ENCODE data around the gene MEIS1.
A peak's percentile ranks its signal among the peaks of the same experiment; 100 is the strongest.

Gene MEIS1

DNA sequence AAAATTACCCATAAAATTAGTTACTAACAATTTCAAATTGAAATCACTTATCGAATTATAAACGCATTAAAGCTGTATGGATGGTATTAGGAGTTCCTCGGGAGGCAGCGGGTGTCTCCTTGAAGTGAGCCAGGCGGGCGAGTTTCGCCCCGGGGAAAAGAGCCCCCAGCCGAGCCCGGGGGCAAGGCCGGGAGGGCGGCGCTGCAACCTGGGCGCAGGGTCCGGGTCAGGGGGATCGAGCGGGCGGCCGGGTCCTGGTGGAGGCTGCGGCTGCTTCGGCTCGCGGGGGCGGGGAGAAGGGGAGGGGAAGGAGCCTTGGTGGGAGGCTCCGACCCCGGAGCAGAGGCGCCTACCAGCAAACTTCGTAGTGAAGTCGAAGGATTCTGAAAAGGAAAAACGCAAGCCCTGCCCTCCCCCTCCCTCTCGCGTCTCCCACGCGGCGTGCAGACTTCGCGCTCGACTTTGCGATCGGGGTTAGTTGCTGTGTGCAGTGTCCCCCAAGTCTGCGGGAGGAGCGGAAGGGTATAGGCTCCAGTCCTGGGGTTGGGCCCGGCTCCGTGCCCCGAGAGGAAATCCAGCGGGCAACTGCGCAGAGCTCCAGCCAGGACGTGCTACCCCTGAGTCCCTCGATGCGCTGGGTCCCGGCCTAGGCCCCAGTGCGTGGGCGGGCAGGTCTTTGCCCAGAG, 140.8 kb downstream of the MEIS1 start:
- Histone ChIP-seq H3K4me2 (peak overlapping the region in 5 of 11 experiments; percentile 4 to 63 (median 33); a peak in 9 of 22 replicates), H3K4me3 (peak overlapping the region in 3 of 10 experiments; percentile 8 to 33 (median 16); a peak in 3 of 20 replicates), H3K4me1 (no peaks in the 10 kb centered on the region; a peak in 1 of 20 replicates), H3K9me3 (replicated peaks in 1 of 11) (peaks cover 16 to 30% (median 22%) of the 10 kb centered on the region in 11 experiments), H3K9ac (no peak overlapping the region), H4K20me1 (peaks cover 0 to 50% (median 24%) of the 10 kb centered on the region in 11 experiments; a peak in 15 of 22 replicates), H3K36me3 (no peaks in the 10 kb centered on the region), H3K27me3 (peaks cover 75 to 97% (median 91%) of the 10 kb centered on the region in 11 experiments), H3K27ac (no peak overlapping the region)
- no peak for TF ChIP-seq Cebpa-rat (IDR thresholded peaks at IDR 0.05)

DNA sequence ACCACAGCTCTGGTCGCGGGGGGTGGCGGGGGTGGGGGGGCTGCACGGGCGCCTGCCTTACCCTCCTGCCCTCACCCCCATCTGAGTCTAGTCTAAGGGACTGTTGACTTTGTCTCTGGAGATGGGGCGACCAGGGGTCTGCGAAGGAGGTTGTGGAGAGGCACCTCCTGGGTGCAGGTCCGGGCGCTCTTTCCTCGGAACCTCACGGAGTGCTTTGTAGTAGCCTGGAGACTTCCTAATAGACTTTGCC, 141.3 kb downstream of the MEIS1 start:
- Histone ChIP-seq H3K27me3 (peaks cover 80 to 100% (median 95%) of the 10 kb centered on the region in 11 experiments), H3K27ac (no peak overlapping the region), H4K20me1 (peaks cover 0 to 50% (median 24%) of the 10 kb centered on the region in 11 experiments; a peak in 15 of 22 replicates), H3K4me2 (no peak overlapping the region), H3K9me3 (replicated peaks in 1 of 11) (peaks cover 21 to 34% (median 26%) of the 10 kb centered on the region in 11 experiments), H3K4me3 (no peak overlapping the region), H3K36me3 (no peaks in the 10 kb centered on the region), H3K9ac (no peak overlapping the region), H3K4me1 (no peaks in the 10 kb centered on the region; a peak in 1 of 20 replicates)
- TF ChIP-seq Cebpa-rat (IDR thresholded peaks at IDR 0.05): no peak

DNA sequence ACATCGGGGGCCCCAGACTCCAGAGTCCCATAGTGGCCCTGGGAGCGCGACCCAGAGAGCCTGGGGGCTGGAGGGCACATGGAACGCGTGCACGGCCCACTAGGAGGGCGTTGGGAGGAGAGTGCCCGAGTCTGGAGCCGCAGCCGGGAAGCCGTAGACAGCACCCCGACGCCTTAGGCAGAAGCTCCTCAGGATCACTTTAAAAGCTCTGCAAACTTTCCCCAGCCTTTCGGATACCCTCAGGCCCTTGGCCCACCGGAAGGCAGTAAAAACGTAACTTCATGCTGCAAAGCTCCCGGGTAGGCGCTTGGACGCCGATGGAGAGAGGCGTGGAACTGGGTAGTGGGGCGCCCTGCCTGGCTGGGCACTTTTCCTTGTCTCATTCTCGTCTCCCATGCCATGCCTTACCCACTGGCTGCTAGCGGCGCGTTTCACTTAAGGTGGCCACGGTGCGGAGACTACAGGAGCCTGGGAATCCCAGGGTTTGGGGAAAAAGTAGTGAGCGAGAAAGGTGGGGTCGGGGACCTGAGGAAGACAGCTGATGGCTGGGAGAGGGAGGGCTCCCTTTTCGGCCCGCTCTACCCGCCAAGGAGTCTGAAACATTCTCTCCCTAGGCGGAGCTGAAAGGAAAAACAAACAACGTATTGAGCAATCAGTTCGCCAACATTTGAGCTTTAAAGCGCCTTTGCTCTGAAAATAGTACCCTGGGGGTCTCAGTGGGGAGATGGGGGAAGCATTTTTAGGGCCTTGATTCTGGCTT, 141.8 kb downstream of the MEIS1 start:
- TF ChIP-seq Cebpa-rat (IDR thresholded peaks at IDR 0.05): peak in 3 of 11 experiments; percentile 23 to 58 (median 44); a peak in 1 of 22 replicates
- Histone ChIP-seq H3K27me3 (peaks cover 85 to 100% (median 98%) of the 10 kb centered on the region in 11 experiments), H3K4me2 (no peak overlapping the region), H3K4me1 (no peaks in the 10 kb centered on the region; a peak in 1 of 20 replicates), H3K9ac (no peak overlapping the region), H3K27ac (no peak overlapping the region), H3K4me3 (0 out of 20 replicates have a peak overlapping the region, but pooled peaks of 1 of the 10 experiments have one; percentile 1), H4K20me1 (peaks cover 0 to 50% (median 24%) of the 10 kb centered on the region in 11 experiments; a peak in 15 of 22 replicates), H3K36me3 (no peaks in the 10 kb centered on the region), H3K9me3 (replicated peaks in 1 of 11) (peaks cover 26 to 39% (median 31%) of the 10 kb centered on the region in 11 experiments)

DNA sequence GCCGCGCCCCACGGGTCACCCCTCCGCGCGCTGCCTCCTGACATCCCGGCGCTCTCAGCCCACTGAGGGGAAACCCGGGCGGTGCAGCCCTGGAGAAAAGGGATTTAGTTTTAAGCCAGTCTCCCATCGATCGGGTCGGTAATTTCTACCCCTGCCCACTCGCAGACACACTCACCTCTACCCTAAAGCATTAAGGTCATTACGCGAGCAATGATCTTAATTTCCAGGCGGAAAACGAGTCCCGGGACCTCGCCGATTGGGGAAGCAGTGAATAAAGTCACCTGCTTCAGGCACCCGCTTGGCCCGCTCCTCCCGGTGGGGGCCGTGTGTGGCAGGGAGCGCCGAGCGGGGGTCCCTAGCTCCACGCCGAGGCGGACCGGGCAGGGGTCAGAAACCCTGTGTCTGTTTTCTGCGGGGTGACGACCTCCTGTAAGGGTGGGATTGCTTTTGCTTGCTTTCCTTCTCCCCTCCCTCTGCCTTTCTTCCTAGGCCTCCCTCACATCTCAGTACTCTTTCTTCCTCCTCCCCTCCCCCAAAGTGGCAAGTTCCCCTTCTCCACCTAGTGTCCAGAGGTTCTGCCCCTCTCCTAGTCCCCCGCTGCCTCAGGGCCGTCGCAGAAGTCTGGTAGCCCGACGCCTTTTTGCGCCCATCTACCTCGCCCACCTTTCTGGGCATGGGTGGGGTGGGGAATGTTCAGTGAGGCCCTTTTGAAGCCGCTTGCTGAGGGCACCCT, 142.6 kb downstream of the MEIS1 start:
- TF ChIP-seq Cebpa-rat (IDR thresholded peaks at IDR 0.05): no peak
- no peak overlapping the region for H3K9ac ChIP-seq
- H3K27ac ChIP-seq: no peak overlapping the region
- 0 out of 20 replicates have a peak overlapping the region, but pooled peaks of 1 of the 10 experiments have one; percentile 1 for H3K4me3 ChIP-seq
- no peaks in the 10 kb centered on the region for H3K36me3 ChIP-seq
- H3K4me2 ChIP-seq: no peak overlapping the region
- H4K20me1 ChIP-seq: peaks cover 0 to 50% (median 24%) of the 10 kb centered on the region in 11 experiments; a peak in 15 of 22 replicates
- H3K4me1 ChIP-seq: no peaks in the 10 kb centered on the region; a peak in 1 of 20 replicates
- peaks cover 34 to 47% (median 39%) of the 10 kb centered on the region in 11 experiments for H3K9me3 ChIP-seq (replicated peaks in 1 of 11)
- H3K27me3 ChIP-seq: peaks cover 93 to 100% (median 99%) of the 10 kb centered on the region in 11 experiments

DNA sequence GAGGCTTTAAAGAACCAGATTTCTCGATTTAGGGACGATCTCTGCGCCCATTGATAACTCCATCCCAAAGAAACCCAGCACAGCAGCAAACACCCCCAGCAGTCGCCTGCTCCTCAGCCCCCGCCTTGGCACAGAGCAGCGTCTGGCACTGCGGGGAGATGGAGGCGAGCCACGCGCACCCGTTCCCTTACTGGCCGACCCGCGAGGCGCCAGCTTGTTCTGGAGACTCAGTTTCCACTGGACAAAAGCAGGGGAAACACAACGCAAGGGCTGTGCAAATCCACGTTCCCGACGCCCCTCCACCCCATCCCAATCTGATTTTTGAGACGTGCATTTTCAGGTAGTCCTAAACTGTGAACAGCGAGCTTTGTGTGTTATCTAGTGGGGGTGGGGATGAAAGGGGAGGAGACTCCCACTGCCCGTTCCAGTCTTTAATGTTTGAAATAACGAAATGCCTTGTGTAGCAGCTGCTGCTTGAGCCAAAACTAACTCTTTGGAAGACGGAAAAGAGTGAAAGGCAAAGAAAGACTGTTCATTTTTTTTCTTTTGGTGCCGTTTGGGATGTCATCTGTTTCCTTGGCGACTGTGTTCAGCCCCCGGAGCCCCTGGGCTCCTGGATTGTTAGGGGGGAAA, 143.2 kb downstream of the MEIS1 start:
- Histone ChIP-seq H3K36me3 (no peaks in the 10 kb centered on the region), H3K4me3 (no peak overlapping the region), H3K9ac (no peak overlapping the region), H4K20me1 (peaks cover 0 to 51% (median 25%) of the 10 kb centered on the region in 11 experiments; a peak in 15 of 22 replicates), H3K9me3 (replicated peaks in 1 of 11) (peaks cover 37 to 54% (median 44%) of the 10 kb centered on the region in 11 experiments), H3K4me1 (no peaks in the 10 kb centered on the region; a peak in 1 of 20 replicates), H3K27ac (no peak overlapping the region), H3K4me2 (no peak overlapping the region), H3K27me3 (peaks cover 99 to 100% (median 99%) of the 10 kb centered on the region in 11 experiments)
- TF ChIP-seq Cebpa-rat (IDR thresholded peaks at IDR 0.05): no peak

DNA sequence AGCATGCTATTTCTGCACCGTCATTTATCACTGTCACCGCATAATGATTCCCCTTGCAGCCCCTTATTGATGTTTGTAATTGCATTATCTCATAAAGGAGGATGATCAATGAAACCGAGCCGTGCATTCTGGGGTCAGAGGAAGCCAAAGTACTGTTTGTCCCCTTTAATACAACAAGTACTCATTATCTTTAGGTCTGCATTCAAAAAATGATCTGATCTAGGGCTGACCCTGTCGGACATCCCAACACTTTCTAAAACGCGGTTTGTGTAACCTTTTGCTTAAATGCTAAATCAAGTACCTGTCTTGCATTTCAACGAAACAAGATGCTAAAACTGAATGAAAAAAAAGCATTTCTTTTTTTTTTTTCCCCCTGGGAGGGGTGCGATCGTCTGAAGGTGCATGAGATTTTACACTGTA, 143.8 kb downstream of the MEIS1 start:
- Histone ChIP-seq H3K9ac (no peak overlapping the region), H3K36me3 (no peaks in the 10 kb centered on the region), H3K27ac (no peak overlapping the region), H3K4me2 (no peak overlapping the region), H3K27me3 (peaks cover 99 to 100% (median 99%) of the 10 kb centered on the region in 11 experiments), H4K20me1 (peaks cover 0 to 56% (median 25%) of the 10 kb centered on the region in 11 experiments; a peak in 15 of 22 replicates), H3K9me3 (replicated peaks in 1 of 11) (peaks cover 37 to 56% (median 44%) of the 10 kb centered on the region in 11 experiments), H3K4me1 (no peaks in the 10 kb centered on the region; a peak in 1 of 20 replicates), H3K4me3 (no peak overlapping the region)
- TF ChIP-seq Cebpa-rat (IDR thresholded peaks at IDR 0.05): no peak

DNA sequence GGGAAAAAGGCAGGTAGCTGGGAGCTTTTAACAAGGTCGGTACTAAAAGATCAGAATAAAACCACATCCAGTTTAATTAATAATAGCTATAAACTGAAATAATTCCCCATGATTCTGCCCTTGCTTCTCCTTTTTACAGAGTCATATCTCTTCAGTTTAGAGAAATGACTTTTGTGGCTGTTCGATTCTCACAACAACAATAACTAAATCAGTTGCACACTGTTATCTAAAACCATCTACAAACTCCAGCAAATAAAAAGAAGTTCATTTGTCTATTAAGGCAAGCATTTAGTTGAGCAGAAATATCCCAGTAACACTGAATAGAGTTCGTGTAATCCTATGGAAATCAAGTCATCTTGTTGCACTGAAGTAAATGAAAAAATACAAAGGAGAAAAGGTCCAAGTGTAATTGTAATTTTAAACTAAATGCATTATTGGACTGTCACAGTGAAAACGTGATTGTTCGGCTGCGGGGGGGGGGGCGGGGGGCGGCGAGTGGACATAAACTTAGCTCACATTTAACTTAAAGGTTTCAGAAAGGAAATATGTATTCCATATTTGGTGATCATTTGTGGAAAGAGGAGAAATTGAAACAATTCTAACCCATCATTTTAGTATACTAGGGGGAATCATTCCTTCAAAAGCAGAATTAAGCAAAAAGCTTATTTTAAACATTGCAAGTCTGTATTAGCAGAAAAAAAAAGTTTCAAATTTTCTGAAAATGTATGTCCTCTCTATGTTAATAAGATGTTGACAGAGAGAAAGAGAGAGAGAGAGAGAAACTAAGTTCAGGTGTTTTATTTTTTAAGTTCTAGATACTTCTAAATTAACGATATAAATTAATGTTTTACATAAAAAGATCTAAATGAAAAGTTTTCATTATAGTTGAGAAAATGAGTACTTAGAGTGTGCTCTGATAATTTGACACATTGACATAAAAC, 144.5 kb downstream of the MEIS1 start:
- TF ChIP-seq Cebpa-rat (IDR thresholded peaks at IDR 0.05): no peak
- no peak overlapping the region for H3K4me2 ChIP-seq
- H3K27me3 ChIP-seq: peaks cover 99 to 100% (median 100%) of the 10 kb centered on the region in 11 experiments
- H3K36me3 ChIP-seq: no peaks in the 10 kb centered on the region
- H3K4me1 ChIP-seq: no peaks in the 10 kb centered on the region; a peak in 1 of 20 replicates
- H3K9me3 ChIP-seq (replicated peaks in 1 of 11): peaks cover 37 to 56% (median 44%) of the 10 kb centered on the region in 11 experiments
- H4K20me1 ChIP-seq: peaks cover 0 to 57% (median 25%) of the 10 kb centered on the region in 11 experiments; a peak in 15 of 22 replicates
- H3K4me3 ChIP-seq: no peak overlapping the region
- H3K27ac ChIP-seq: no peak overlapping the region
- no peak overlapping the region for H3K9ac ChIP-seq

Measured in BLaER1 treated with 17β-estradiol and CSF1 and Interleukin-3, amounts not matched to agents 10 nM and 100 nM (cell line).